Stimulated activated CD4-positive, alpha-beta T cell treated with anti-CD3 and anti-CD28 coated beads, Interleukin-15, amount 100 ng/mL, for 1 hour (primary cell): ENCODE measurements around the gene GASK1A.

Experiments
- DNase-seq, 2 donors: peaks; one replicate each; pipeline ENCODE4 v3.0.0-alpha.2; 2020; ENCODE audit warnings: low read depth in 1 of 2, low spot score in 1 of 2

The GASK1A gene

DNA sequence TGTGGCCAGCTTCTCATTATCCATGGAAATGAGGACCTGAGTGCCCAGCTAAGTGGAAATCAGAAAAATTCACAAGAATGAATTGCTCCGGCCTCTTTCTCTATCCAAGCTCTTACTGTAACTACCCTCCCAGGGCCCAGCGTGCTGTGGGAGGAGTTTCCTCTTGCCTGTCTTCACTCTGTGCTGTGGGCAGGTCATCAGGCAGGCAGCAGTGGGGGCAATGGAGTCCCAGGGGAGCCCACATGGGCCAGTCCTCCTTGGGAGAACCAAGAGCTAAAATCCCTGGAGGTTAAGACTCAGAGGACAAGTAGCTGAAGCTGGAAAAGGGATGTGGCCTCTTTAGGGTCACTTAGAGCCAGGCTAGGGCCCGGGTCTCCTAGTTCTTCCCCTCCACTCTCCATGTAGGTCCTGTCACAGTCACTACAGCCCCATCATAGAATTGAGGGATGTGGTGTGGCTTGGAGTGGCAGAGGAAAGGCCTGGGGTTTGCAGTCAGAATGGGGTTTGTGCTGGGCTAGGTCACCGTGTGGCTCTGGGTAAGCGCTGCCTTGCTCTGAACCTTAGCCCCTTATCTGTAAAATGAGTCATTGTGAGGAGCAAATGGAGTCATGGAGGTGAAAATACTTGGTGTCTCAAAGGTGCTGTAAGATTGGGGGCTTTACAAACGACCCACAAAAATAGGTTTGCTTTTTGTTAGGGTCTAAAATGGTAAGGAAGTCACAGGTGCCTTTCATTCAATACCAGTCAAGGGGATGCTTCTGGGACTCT lies 3.7 kb downstream of the GASK1A start:
- no peak for DNase-seq

- DNase-seq: no peak
Observed at GRCh38 chr3:42983927-42984326, 4.8 kb downstream of the GASK1A start.

GRCh38 chr3:42984701-42985100 lies 5.6 kb downstream of the GASK1A start:
- no peak for DNase-seq

DNA sequence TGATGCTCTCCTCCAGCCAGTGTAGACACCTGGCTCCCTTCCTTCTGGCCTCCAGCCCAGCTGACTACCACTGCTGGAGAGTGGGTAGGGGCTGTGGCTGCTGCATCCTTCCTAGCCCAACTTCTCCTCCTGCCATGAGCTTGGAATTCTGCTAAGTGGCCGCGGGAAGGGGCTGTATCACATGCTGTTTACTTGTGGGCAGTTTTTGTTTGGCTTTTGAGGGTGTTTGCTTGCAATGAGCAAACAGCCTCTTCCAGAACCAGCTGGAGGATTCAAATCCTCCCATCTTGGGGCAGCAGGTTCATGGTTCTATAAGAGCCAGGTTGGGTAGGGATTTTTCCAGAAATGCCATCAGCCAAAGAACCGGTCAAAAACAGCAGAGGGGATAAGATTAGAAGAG lies 9.0 kb downstream of the GASK1A start:
- no peak for DNase-seq

DNA sequence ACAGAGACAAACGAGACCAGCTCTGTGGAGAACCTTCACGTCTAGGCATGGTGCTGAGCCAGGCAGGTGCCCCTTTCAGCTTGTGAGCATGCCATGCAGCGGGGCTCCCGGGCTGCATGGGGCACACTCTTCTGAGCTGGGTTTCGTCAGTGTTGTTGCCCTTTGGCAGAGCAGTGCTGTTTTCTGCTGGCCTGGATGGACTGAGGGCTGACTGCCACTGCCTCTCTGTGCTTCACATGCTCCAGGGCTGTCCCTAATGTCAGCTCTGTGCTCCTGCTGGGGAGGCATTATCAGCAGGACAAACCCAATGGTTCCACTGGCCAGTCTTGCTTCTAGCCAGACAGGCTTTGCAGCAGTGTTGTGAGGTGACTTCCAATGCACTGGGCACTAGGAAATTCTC lies 9.5 kb downstream of the GASK1A start:
- DNase-seq: no peak

GRCh38 chr3:42991341-42992315 lies 12.5 kb downstream of the GASK1A start:
- DNase-seq: no peak

GRCh38 chr3:42994595-42994994 lies 15.5 kb downstream of the GASK1A start:
- DNase-seq: no peak

DNA sequence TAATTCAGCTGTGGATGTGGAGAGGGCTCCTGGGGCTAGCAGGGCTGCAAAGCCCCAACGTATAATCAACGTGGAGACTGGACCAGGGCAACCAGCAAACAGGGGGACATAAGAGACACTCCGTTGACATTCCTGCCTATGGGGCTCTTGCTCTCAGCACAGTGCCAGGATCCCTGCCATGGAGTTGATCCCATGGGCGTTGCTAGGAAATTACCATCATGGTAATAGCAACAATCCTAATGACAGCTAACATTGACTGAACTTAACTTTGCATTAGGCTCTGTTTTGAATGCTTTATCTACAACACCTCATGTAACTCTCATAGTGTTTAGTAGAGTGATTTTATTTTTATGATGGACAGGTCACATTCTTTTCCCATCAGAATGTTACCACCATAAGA lies 16.9 kb downstream of the GASK1A start:
- DNase-seq: no peak

DNA sequence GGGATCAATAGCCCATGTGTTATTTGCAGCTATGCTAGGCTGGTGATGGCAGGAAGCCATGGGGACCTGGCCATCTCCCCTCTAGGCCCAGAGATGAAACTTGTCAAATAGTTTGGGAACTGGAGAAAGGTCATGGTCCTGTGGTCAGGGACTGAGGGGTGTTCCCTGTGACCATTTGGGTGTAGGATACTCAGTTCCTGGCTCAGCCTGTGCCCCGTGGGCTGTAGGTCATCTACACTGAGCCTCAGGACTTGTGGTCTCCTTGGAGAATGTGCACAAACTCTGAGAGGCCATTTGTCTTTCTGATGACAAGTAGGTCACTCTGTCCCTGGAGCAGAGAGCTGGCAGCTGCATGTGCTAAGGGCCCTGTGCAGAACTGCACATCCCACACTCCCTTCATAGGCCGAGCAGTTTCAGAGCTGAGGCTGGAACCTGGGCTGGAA lies 17.5 kb downstream of the GASK1A start:
- DNase-seq: no peak

- no peak for DNase-seq
Observed at GRCh38 chr3:42999212-42999611, 20.1 kb downstream of the GASK1A start.

- DNase-seq: no peak
Observed at GRCh38 chr3:42999632-43000031, 20.5 kb downstream of the GASK1A start.

DNA sequence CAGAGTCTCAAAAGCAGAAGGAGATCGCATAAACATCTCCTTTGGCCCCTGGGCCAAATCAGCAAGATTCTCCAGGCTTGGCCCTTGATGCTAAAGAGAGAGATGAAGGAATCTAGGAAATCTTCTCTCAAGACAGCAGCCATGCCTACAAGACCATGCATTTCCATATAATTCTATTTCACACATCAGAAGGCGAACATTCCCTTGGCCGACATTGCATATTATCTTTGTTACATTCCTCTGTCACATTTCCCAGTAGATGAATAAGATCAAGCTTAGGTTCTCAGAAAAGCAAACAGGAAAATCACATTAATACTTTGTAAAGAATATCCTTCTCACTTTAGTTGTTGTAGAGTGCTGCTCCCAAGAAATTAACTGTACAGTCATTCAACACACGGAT lies 21.3 kb downstream of the GASK1A start:
- no peak for DNase-seq

- DNase-seq: no peak
Observed at GRCh38 chr3:43001094-43001553, 22.0 kb downstream of the GASK1A start.

DNA sequence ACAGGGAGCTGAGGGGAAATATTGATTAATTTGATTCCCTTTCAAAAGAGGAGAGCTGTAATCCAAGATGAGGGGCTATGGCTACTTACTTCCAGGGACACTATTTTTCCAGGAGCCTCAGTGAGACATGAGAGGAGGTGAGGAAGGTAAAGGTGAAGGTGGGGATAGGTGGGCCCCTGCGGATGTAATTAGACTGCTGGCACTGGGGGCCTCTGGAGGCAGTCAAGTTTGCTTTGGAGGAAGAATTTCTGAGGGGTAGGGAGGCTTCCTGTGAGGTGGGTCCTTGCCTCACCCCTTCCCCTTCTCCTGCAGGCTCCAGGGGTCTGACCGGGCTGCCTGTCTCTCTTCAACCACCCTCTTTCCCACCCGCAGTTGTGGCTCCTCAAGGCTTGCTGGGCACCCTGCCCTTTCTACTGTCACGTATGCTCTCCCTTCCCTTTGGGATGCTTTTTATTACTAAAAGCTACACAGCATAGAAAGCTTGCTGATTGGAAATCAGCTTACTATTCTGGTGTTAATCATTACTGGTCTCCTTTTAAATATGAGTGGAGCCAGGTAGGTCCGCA lies 22.5 kb downstream of the GASK1A start:
- DNase-seq: no peak

DNA sequence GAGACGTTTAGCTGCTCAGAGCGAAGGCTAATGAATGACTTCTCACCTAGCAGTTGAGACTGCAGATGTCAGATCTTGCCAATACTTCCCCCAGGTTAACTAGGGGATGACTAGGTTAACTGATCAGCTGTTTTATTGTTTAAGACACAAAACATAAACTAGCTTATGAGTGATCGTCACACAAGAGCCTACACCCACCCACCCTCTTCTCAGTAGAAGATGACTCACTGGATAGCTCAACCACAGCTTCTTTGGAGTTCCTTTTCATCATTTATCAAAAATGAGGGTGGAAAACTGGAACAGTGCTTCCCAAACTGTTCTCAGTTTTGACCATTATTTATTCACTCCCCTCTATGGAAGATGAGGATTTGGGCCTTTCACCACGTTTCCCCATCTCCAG lies 25.2 kb downstream of the GASK1A start:
- no peak for DNase-seq

DNA sequence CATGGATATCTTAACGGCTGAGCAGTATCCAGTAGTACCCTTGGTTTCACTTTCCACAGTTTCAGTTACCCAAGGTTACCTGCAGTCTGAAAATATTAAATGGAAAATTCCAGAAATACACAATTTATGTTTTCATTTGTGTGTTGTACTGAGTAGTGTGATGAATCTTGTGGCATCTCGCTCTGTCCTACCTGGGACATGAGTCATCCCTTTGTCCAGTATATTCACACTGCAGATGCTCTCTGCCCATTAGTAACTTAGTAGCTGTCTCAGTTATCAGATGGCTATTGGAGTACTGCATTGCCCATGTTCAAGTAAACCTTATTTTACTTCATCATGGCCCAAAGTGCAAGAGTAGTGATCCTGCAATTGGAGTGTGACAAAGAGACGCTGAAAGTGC lies 26.1 kb downstream of the GASK1A start:
- DNase-seq: no peak

DNA sequence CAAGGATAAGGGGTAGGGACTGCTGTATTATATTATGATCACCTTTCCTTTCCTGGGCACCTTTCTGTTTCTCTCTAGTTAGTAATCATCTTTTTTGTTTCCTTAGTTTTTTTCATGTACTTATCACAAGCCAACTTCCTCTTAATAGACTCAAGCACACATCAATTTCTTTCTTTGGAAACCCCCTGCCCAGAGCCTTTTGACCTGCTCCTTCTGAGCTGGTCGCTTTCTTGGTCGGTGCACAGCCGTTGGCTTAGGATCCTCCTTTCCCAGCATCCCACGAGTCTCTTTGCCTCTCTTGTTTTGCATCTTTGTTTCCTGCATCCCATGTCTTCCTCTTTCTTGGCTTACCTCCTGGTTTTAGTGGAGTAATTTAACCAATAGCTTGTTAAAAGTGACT lies 26.9 kb downstream of the GASK1A start:
- DNase-seq: no peak

DNA sequence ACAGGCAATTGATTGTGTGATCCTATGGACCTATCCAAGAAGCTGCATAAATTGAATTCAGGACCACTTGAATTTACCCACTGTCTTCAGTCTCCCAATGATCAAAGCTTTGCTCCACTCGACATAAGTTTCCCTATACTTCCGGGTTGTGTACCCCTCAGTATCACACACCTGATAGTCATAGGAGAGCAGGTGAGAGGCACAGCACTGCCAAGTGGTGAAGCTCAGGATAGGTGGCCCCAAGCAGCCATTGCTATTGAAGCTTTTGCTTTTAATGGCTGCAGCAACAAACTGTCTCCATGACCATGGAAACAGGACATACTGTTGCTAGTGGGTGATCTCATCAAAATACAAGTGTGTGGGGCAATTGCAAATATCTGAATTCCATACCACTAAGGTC lies 27.7 kb downstream of the GASK1A start:
- no peak for DNase-seq

DNA sequence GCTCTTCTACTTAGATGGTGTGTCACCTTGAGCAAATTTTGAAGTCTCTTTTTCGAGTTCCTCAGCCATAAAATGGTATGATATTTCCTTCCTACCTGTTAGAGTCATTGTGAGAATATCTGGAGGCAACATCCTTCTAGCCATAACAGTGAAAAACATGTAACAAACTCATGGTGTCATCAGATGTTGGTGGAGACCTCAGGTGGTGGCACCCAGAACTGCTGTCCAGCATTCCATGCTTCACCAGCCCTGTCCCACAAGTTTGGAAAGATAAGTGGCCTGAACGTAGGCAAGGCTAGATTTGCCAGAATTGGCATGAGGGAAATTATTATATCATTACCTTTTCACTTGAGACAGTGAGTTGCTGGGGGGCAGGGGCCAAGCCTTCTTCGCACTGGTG lies 30.4 kb downstream of the GASK1A start:
- no peak for DNase-seq

GRCh38 chr3:43010638-43011037 lies 31.5 kb downstream of the GASK1A start:
- DNase-seq: no peak

- DNase-seq: no peak
Observed at GRCh38 chr3:43011638-43012037, 32.5 kb downstream of the GASK1A start.

- DNase-seq: no peak
Observed at GRCh38 chr3:43012174-43012573, 33.1 kb downstream of the GASK1A start.
